Stimulated activated CD8-positive, alpha-beta memory T cell treated with anti-CD3 and anti-CD28 coated beads, Interleukin-15, amount 100 ng/mL, for 4 hours (primary cell): ENCODE results near the gene ACVR1.

Experiments
- DNase-seq, 2 donors: peaks; one replicate each; pipeline ENCODE4 v3.0.0-alpha.2; 2020; ENCODE audit warnings: low read depth in 2 of 2

The ACVR1 gene

DNA sequence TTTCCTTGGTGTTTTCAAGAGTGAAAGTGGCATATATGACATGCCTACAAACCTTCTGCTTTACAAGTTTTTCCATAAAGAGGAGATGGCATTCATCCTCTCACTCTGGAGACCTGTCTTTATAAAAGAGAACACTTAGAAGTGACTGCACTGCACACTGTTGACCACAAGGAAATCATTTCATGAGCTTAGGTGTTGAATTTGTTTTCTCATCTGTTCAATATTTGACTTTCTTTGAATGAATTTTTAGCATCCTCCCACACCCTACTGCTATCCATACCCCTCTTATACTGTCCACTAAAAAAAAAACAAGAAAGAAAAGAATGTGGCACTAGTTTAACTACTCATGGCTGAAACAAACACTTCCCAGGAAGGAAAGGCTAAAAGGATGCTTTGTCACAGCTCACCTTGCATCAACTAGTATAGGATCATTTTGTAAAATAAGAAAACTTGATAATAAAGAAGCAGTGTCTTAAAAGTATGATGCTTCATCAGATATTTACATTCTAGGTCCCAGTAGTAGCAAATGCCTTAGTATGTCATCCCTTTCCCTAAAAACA is 83.0 kb downstream of the ACVR1 start:
- DNase-seq = no peak

GRCh38 chr2:157792335-157793052 is 83.6 kb downstream of the ACVR1 start:
- no peak for DNase-seq

DNA sequence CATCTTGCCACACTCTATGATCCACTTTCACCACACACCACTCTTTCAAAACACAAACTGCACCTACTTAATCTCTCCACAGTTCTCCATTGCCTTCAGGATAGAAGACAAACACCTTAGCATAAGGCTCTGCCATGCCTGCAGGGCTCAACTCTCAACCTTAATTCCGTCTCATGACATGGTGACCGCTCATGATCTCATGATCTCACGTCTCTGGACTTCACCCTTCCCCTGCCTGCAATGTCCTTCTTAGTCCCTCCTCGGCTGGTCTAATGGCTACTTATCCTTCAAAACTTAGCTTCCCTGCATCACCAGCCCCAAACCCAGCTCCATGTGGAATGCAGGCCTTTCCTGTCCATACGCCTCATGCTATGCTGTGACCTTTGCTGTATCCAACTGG is 85.3 kb downstream of the ACVR1 start:
- DNase-seq = no peak

GRCh38 chr2:157789933-157790511 is 86.1 kb downstream of the ACVR1 start:
- DNase-seq = no peak

DNA sequence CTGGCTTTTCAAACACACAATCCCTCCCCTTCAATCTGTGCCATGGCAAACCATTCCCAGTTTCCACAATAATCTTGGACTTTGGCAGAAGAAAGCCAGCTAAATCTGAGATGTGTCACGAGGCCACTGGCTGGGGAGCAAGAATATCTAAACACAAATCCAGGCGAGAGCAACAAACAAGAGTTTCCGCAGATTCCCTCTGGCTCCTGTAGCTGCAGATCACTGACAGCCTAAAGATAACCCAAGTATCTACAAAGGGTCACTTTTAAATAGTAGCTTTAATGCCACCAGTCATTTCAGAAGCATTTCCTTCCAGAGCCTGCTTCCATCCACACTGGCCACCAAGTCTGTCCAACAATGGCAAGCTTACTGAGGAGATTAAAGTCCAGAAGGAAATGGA is 86.9 kb downstream of the ACVR1 start:
- no peak for DNase-seq

DNA sequence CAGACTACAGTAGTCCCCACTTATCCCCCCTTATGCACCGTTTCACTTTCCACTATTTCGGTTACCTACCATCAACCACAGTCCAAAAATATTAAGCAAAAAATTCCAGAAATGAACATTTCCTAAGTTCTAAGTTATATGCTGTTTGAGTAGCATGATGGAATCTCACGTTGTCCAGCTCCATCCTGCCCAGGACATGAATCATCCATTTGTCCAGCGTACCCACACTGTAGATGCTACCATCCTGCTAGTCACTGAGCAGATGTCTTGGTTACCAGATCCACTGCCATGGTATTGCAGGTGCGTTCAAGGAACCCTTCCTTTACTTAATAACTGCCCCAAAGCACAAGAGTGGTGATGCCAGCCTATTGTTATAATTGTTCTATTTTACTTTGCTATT is 87.9 kb downstream of the ACVR1 start:
- no peak for DNase-seq

DNA sequence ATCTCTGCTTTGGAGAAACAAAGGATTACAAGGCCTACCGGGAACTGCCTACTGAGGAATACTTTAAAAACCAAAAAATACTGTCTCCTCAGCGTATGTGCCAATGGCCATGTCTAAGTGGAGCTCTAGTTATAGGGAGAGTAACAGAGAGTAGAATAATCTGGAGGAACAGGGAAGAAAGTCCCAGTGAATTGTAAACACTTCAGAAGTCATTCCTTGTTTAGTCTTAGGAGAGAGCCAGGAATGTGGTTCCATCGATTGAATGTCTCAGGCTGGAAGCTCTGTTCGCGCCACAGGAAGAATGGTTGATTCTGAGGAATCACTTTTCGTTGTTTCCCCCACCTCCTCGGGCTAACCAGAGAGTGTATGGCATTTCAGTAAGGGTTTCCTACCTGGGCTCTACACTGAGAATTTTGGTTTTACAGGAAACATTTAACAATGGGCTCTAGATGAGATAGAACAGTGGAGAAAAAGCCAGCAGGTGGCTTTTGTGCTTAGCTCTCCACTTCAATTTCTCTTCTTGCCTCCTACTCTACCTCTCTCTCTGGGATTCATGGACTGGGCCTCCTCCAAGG is 88.7 kb downstream of the ACVR1 start:
- DNase-seq = no peak

GRCh38 chr2:157786663-157787363 is 89.3 kb downstream of the ACVR1 start:
- DNase-seq = no peak

- no peak for DNase-seq
Measured at GRCh38 chr2:157785866-157786662, 90.1 kb downstream of the ACVR1 start.

- DNase-seq = no peak
Measured at GRCh38 chr2:157785200-157785599, 90.9 kb downstream of the ACVR1 start.

DNA sequence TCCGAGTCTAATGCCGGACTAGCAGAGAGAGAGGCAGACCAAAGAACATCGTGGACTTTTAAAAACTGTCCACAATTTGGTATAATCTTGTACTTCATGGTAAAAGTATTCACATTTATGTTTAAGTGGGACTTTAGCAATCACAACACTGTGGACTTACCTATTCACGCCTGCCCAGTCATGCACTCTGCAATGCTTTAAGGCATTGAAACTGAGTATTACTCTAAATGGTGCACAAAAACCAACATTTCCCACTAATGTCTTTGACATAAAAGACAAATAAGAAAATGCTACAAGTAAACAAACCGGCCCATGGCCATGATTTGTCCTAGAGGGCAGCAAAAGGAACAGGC is 91.3 kb downstream of the ACVR1 start:
- DNase-seq = no peak

DNA sequence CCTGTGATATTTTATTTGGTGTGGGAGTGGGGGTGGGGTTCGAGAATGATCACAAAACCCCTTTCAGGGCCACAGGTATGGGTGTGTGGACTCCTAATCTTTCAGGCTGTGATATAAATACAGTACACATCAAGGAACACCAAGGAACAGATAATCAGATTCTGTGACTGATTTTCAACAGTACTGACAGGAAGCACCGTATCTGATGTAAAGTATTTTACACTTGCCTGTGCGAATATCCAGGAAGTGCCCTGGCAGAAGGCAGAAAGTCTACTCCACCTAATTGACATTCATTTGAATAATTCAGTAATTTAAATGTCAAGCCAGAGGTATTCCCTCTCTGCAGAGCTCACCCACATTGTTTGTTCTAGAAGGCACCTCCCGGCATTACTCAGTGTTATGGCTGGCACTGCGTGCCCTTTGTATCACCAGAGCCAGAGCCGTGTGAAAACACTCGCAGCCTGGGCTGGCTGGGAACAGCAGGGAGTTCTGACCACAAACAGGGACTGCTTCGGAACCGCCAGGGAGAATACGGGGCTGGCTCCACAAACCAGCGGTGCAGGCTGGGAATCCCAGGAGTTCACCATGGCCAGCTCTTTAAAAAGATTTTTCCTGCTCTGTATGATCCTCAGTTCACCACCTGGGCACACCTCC is 91.8 kb downstream of the ACVR1 start:
- DNase-seq = no peak

DNA sequence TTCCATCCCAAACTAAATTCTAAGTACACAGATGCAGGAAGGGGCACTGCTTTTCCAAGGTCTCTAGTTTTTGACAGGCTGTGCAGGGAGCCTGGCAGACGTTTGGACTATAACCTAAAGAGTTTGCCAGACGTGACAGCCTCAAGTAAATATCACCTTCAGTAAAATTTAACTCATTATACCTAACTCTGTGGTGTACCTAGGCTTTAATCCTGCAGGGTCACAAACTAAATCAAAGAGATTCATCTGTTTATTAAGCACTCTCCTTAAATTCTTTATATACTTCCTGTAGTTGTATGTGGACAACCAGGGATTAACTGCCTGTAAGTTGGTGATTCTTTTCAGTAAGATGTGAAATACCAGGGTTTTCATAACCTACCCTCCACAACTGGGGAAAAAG is 92.9 kb downstream of the ACVR1 start:
- no peak for DNase-seq

DNA sequence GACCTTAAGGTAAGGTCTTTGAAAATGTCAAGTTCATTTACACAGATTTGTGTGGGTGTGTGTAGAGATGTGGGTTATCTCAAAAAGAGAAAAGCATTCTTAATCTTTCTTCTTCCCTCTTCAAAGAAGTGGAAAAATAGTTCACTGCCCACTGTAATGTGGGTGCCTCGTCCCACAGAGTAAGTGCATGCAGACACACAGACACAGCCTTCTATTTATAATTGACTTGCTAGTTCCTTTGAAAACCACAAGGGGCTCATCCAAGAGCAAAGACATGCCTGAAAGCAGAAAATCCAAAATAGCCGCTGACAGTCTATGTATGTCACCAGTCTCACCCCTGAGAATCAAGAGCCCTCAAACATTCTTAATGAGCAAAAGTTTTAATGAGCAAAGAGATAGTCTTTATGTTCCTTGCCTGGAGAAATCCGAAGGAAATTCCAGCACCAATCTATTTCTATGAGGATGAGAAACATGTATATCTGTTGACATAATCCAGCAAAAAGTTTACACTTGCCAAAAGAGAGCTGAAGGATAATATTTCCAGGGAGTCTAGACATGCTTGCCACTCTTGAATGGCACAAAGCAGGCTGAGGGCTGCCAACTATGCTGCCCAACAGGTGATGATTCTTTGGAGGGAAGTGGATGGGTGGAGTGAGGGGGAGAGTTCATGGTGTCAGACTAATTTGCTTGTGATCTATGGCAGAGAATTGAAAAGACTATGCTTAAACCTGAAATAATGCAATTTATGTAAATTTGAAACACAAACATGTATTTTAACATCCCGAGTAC is 93.9 kb downstream of the ACVR1 start:
- DNase-seq = no peak

GRCh38 chr2:157780211-157780610 is 95.9 kb downstream of the ACVR1 start:
- DNase-seq = no peak

DNA sequence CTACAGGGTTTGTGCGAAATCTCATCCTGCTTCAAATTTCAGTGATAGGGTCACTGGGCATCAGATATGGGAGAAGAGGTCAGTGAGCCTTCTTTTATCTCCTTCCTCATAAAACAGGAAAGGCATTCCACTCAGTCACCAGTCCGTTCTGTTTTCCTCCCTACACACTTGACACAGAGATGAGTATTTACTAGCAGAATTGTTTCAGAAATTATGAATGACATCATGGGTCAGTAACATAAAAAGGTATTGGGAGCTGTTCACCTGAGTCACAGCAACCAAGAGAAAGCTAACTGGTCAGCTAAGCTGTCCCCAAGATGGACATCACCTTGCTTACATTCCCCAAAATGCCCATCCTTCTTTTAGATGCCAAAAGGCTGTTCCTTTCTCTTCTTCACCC is 96.3 kb downstream of the ACVR1 start:
- DNase-seq = no peak

DNA sequence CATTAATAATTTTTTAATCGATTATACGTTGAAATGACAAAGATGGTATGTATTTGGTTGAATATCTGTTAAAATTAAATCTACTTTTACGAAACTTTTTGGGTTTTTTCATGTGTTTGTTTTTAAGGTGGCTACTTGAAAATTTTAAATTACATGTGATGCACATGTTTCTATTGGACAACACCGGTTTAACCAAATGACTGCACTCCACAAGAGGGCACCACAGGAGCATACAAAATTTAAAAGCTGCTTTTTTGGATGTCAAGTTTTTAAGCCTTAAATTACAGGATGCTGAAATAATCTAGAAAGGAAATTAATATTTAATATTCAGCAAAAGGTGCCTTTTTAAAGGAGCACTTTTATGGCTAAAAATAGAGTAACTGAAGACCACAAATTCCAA is 98.7 kb downstream of the ACVR1 start:
- no peak for DNase-seq

DNA sequence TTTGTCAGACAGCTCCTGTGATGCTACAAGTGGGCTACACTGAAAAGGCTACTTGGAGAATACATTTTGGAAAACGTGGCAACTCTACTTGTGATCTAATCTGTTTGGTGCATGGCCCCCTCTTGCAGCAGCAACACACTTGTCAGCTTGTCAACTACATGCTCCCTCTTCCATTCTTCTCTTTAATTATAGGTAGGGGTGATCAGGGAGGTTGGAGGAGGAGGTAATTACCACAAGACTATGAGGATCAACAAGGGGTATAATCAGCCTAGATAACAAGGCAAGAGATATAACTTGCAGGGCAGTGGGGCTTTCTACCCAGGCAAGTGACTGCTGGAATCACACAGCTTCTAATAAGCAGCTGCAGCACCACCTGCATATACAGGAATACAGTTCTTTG is 104.9 kb downstream of the ACVR1 start:
- no peak for DNase-seq

DNA sequence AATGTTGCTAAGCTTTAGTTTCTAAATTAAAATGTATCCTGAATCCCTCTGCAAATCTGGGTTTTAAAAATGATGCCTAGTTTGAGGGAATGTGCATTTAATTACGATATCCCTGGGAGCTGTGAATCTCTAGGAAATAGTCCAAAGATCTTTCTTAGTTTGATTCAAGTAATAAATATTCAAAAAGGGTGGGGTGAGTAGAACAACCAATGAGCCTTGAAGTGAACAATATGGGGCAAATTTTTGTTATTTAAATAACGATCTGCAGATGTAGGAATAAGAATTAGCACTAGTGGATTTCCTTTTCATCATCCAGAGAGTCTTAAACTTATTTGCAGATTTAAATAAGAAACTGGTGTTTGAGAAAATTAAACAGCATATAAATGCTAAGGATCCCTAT is 106.3 kb downstream of the ACVR1 start:
- DNase-seq = no peak

GRCh38 chr2:157764386-157764785 is 111.7 kb downstream of the ACVR1 start:
- DNase-seq = no peak

DNA sequence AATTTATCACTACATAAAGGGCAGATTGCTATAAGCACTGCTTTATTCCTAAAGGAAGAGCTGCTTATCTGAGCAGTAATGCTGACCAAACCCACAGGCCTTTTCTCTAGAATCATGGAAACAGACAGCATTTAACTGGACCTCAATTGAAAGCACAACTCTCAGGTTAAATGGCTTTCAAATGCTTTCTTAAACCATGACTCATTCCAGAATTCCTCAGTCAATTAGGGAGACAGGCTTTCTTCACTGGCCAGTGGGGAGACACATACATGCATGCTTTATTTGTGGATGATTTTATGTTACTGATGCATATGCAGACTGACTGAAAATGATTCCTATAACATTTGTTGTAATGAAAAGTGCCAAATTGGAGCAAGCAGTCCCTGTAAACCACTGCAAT is 114.6 kb downstream of the ACVR1 start:
- no peak for DNase-seq
